HG03520 (cell line): ENCODE results near the gene TP73.

Source experiments
- ATAC-seq: cut with Tn5 transposase; IDR thresholded peaks from one replicate; pipeline ENCODE4 v1.9.1; 2021; ENCODE audit warnings: mild to moderate bottlenecking, moderate library complexity; ENCODE audit not compliant: unreplicated experiment

Gene TP73

GRCh38 chr1:3703786-3704371 is 51.6 kb downstream of the TP73 start:
- ATAC-seq, result no peak

GRCh38 chr1:3705341-3705950 is 53.1 kb downstream of the TP73 start:
- ATAC-seq, result no peak

- ATAC-seq, result no peak
Measured at GRCh38 chr1:3706651-3707297, 54.5 kb downstream of the TP73 start.

- no peak for ATAC-seq
Measured at GRCh38 chr1:3707298-3707938, 55.1 kb downstream of the TP73 start.

GRCh38 chr1:3707939-3708328 is 55.6 kb downstream of the TP73 start:
- no peak for ATAC-seq

- ATAC-seq, result no peak
Measured at GRCh38 chr1:3708791-3709190, 56.5 kb downstream of the TP73 start.

- ATAC-seq, result no peak
Measured at GRCh38 chr1:3710251-3710650, 57.9 kb downstream of the TP73 start.

- no peak for ATAC-seq
Measured at GRCh38 chr1:3711381-3711779, 59.1 kb downstream of the TP73 start.

GRCh38 chr1:3711780-3712451 is 59.6 kb downstream of the TP73 start:
- no peak for ATAC-seq

GRCh38 chr1:3712573-3713535 is 60.5 kb downstream of the TP73 start:
- ATAC-seq, result no peak

- no peak for ATAC-seq
Measured at GRCh38 chr1:3713840-3714239, 61.5 kb downstream of the TP73 start.

- no peak for ATAC-seq
Measured at GRCh38 chr1:3714284-3714741, 62.0 kb downstream of the TP73 start.

- ATAC-seq, result no peak
Measured at GRCh38 chr1:3714814-3715213, 62.5 kb downstream of the TP73 start.

- no peak for ATAC-seq
Measured at GRCh38 chr1:3716351-3716750, 64.0 kb downstream of the TP73 start.

GRCh38 chr1:3717041-3717714 is 64.9 kb downstream of the TP73 start:
- no peak for ATAC-seq

- ATAC-seq, result no peak
Measured at GRCh38 chr1:3717715-3718601, 65.6 kb downstream of the TP73 start.

- ATAC-seq, result no peak
Measured at GRCh38 chr1:3718764-3719163, 66.4 kb downstream of the TP73 start.

- no peak for ATAC-seq
Measured at GRCh38 chr1:3721955-3722465, 69.7 kb downstream of the TP73 start.
